Coronary artery (tissue), 2 donors: Measurements from ENCODE around the gene CAD.
"Not testable (repeated sequence)": the region's sequence is repeated elsewhere in the genome, so short reads cannot be mapped to it uniquely, and the experiment has no call there.

Source experiments
- DNase-seq: peaks from one replicate; pipeline ENCODE4 v3.0.0-alpha.2; 2017; ENCODE audit warnings: low spot score
- H3K27ac ChIP-seq, 2 donors: fragments of 200-600 bp; sonication (generic); one replicate each; pipeline ENCODE4 v1.5.1; 2016 to 2019
- H3K4me3 ChIP-seq: fragments of 200-600 bp; sonication (generic); 2 replicates; pipeline ENCODE4 v1.5.1; 2016; ENCODE audit warnings: mild to moderate bottlenecking, moderate library complexity
- TF ChIP-seq, protein P1 (sequence below): fragments of 200-600 bp; sonication (generic); IDR thresholded peaks from one replicate; pipeline ENCODE4 v1.5.1; 2019; ENCODE audit warnings: antibody characterized with exemption

The CAD gene

GRCh38 chr2:27186613-27187345 is 30.4 kb upstream of the CAD start:
- TF ChIP-seq, protein P1, sequence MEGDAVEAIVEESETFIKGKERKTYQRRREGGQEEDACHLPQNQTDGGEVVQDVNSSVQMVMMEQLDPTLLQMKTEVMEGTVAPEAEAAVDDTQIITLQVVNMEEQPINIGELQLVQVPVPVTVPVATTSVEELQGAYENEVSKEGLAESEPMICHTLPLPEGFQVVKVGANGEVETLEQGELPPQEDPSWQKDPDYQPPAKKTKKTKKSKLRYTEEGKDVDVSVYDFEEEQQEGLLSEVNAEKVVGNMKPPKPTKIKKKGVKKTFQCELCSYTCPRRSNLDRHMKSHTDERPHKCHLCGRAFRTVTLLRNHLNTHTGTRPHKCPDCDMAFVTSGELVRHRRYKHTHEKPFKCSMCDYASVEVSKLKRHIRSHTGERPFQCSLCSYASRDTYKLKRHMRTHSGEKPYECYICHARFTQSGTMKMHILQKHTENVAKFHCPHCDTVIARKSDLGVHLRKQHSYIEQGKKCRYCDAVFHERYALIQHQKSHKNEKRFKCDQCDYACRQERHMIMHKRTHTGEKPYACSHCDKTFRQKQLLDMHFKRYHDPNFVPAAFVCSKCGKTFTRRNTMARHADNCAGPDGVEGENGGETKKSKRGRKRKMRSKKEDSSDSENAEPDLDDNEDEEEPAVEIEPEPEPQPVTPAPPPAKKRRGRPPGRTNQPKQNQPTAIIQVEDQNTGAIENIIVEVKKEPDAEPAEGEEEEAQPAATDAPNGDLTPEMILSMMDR: no peak
- DNase-seq: no peak
- no peak overlapping the region for H3K4me3 ChIP-seq
- H3K27ac ChIP-seq: peak overlapping the region; percentile 61 to 90

DNA sequence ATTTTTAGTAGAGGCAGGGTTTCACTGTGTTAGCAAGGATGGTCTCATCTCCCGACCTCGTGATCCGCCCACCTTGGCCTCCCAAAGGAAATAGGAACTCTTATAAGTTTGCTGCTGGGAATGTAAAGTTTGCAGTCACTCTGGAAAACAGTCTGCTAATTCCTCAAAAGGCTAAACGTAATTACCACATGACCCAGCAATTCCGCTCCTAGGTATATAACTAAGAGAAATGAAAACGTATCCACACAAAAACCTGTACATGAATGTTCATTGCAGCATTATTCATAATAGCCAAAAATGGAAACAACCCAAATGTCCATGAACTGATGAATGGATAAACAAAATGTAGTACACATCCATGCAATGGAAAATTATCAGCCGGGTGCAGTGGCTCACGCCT is 27.2 kb upstream of the CAD start:
- no peak for DNase-seq
- TF ChIP-seq, protein P1: no peak
- H3K4me3 ChIP-seq: no peak overlapping the region
- H3K27ac ChIP-seq: no peak overlapping the region

GRCh38 chr2:27191070-27191829 is 25.9 kb upstream of the CAD start:
- Histone ChIP-seq H3K4me3 (no peak overlapping the region), H3K27ac (no peak overlapping the region)
- TF ChIP-seq, protein P1: peak; percentile 40
- no peak for DNase-seq

DNA sequence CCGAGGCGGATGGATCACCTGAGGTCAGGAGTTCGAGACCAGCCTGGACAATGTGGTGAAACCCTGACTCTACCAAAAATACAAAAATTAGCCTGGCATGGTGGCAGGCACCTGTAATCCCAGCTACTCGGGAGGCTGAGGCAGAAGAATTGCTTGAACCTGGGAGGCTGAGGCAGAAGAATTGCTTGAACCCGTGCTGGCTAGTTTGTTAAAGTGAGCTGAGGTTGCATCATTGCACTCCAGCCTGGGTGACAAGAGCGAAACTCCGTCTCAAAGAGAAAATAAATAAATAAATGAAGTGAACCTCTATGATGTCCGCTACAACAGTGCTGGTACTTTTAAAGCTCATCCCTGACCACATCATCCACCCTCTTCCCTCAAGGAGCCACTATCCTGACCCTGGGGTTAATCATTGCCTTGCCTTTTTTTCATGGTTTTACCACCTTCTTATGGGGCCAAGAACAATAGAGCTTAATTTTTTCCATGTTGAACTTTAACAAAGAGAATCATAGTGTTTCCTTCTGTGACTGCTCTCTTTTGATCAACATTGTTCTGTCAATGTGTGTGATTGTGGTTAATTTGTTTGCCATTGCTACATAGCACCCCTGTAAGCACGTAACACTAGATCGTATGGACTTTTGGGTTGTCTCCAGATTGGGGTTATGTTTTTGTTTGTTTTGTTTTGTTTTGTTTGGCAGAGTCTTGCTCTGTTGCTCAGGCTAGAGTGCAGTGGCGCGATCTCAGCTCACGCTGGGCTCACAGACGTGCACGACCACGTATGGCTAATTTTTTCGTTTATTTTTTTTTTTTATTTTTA is 22.4 kb upstream of the CAD start:
- no peak overlapping the region for H3K27ac ChIP-seq
- TF ChIP-seq, protein P1: no peak
- DNase-seq: no peak
- H3K4me3 ChIP-seq: no peak overlapping the region

DNA sequence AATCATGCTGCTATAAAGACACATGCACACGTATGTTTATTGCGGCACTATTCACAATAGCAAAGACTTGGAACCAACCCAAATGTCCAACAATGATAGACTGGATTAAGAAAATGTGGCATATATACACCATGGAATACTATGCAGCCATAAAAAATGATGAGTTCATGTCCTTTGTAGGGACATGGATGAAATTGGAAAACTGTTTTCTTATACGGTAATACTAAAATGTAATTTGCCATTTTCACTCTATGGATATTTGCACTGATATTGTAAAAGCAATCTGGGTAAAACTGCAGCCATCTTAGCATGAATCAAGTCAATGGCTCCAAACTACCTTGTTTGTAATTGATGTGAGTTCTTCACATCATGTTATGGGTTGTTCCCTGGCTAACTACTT is 21.4 kb upstream of the CAD start:
- not testable (repeated sequence) for DNase-seq, H3K4me3 ChIP-seq, H3K27ac ChIP-seq

GRCh38 chr2:27198068-27198467 is 19.1 kb upstream of the CAD start:
- DNase-seq, H3K27ac ChIP-seq, H3K4me3 ChIP-seq: not testable (repeated sequence)

GRCh38 chr2:27198627-27199026 is 18.5 kb upstream of the CAD start:
- DNase-seq: no peak
- H3K27ac ChIP-seq: no peak overlapping the region
- no peak overlapping the region for H3K4me3 ChIP-seq
- TF ChIP-seq, protein P1: no peak
